Measurements from ENCODE around the gene HES7. TPM values are rescaled to one million over a fixed set of nuclear protein-coding genes. Genes with fewer than 3 reads are reported as not detected.

HES7 gene
- total and polyA plus RNA-seq, 3 experiments from 2014 or later, result 1.6 to 1.8 TPM; not detected in 1

DNA sequence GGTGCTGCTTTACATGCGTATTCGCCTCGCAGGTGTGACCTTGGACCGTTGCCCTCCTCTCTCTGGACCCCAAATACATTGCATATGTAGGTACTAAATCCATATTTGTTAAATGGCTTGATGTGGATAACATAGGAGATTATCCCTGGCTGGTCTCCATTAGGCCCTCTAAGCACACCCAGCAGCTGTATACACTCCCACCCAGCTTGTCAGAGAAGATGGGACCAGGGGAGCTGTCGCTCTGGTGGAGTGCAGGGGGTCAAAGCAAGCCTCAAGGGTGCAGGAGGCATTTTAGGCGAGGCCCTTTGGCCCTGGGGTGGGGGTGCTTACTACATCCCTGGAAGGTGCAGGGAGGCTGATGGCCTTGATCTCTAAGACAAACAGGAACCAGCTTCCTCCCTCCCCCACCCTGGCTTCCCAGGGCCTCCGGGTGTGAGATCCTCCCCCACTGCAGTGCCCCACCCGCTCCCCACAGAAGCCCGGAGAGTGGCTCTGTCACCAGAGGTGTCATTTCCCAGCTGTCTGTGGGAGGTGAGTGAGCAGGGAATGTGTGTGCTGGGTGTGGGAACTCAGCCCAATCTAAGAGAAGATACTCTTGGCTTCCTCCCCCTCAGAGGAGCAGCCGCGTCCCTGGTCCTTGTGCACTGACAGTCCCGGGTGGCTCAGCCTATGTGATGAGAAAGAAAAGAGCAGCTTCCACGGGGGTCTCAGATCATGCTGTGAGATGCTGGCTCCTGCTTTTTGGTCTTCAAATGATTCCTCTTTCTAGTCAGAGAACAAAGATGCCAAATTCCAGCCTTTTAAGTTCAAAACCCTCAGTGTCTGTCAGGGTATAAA lies 40.3 kb upstream of the HES7 start:
- ChIA-PET CTCF (interaction anchor here (0.7 to 1.5 kb wide), 4 partner anchors 9 to 45 kb away, joined by 3 to 10 read pairs (median 4); partner anchors contain the start of gene BORCS6), POLR2A (interaction anchor here (0.8 to 3.2 kb wide), 12 partner anchors 9 to 131 kb away, joined by 3 to 46 read pairs (median 4); partner anchors contain the start of genes CTC1, PER1, SLC25A35 and TMEM107)
- peak; percentile 72 to 88 (median 77) for DNase-seq
- H3K27me3 ChIP-seq (ENCODE audit: insufficient read depth, low read length, poor library complexity, severe bottlenecking), result no peaks in the 10 kb centered on the region
- Mint-ChIP-seq H3K36me3 (peaks cover 0 to 31% (median 8%) of the 10 kb centered on the region in 3 donors), H3K4me1 (peaks cover 46 to 60% (median 51%) of the 10 kb centered on the region in 3 donors), H3K27ac (peak overlapping the region; percentile 94 to 100 (median 98)), H3K9me3 (no peaks in the 10 kb centered on the region), H3K4me3 (peak overlapping the region; percentile 84 to 95 (median 88)), H3K27me3 (peaks cover 0 to 3% of the 10 kb centered on the region in 2 donors)
- H3K9me3 ChIP-seq (ENCODE audit: low read length), result no peaks in the 10 kb centered on the region
- peak overlapping the region; percentile 49 for H3K4me3 ChIP-seq (ENCODE audit: low read length)
- peak overlapping the region; percentile 80 for H3K27ac ChIP-seq (ENCODE audit: low read depth, low read length)
- H3K36me3 ChIP-seq (ENCODE audit: insufficient read depth, low read length), result peaks cover 26% of the 10 kb centered on the region
- H3K4me1 ChIP-seq (ENCODE audit: insufficient read depth, low read length), result peaks cover 49% of the 10 kb centered on the region

DNA sequence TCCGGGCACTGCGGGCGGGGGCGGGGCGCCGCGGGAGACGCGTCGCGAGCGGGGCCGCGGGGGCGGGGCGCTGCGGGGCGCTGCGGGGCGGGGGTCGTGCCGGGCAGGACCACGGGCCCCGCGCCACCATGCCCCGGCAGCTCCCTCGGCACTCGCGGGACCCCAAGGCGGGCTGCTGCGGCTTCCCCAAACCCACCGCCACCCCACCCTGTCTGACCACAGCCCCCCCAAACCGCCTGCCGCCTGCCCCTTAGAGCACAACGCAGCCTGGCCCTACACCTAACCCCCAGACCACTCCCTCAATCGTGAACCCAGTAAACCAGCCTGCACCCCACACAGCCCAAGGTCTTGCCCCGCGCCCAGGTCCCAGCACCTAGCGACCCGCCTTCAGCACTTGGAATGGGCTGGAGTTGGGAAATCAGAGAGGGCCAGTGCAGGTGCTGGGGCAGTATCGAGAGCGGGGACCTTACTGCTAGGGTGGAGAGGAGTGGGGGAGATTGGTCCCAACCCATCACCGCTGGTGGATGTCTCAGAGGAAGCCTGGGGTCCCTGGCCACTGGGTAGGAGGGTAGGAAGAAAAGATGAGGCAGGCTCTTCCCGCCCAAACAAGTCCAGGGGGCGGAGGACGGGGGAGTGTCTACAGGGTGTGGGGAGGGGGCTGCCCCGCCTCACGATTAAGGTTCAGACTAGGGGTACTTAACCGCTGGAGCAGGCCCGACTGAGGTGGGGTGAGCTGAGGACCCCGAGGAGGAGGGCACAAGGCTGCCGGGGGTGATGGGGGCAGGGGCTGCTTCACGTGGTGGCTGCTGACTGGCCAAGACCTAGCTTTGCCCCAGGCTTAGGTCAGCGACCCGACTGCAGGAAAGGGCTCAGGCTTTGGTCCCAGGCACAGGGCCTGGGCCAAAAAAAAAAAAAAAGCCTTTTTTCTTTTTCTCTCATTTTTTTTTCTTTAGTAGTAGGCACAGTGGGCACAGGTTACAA lies 39.4 kb upstream of the HES7 start:
- H3K36me3 ChIP-seq (ENCODE audit: insufficient read depth, low read length), result peaks cover 27% of the 10 kb centered on the region
- no peaks in the 10 kb centered on the region for H3K9me3 ChIP-seq (ENCODE audit: low read length)
- peaks cover 57% of the 10 kb centered on the region for H3K4me1 ChIP-seq (ENCODE audit: insufficient read depth, low read length)
- ChIA-PET CTCF (interaction anchor here (0.7 to 3.0 kb wide), 6 partner anchors 10 to 59 kb away, joined by 3 to 11 read pairs (median 4); partner anchors contain the start of gene BORCS6), POLR2A (interaction anchor here (0.5 to 3.2 kb wide), 16 partner anchors 8 to 132 kb away, joined by 3 to 46 read pairs (median 4); partner anchors contain the start of genes CTC1, PER1, SLC25A35 and TMEM107)
- peak overlapping the region; percentile 98 for H3K27ac ChIP-seq (ENCODE audit: low read depth, low read length)
- peak in 2 of 5 donors; percentile 16 to 62 for DNase-seq
- Mint-ChIP-seq H3K9me3 (no peaks in the 10 kb centered on the region), H3K4me3 (peak overlapping the region; percentile 84 to 95 (median 88)), H3K27me3 (peaks cover 0 to 3% of the 10 kb centered on the region in 2 donors), H3K27ac (peak overlapping the region; percentile 94 to 100 (median 98)), H3K36me3 (peaks cover 5 to 39% (median 13%) of the 10 kb centered on the region in 3 donors), H3K4me1 (peaks cover 54 to 65% (median 58%) of the 10 kb centered on the region in 3 donors)
- no peaks in the 10 kb centered on the region for H3K27me3 ChIP-seq (ENCODE audit: insufficient read depth, low read length, poor library complexity, severe bottlenecking)
- peak overlapping the region; percentile 49 for H3K4me3 ChIP-seq (ENCODE audit: low read length)

DNA sequence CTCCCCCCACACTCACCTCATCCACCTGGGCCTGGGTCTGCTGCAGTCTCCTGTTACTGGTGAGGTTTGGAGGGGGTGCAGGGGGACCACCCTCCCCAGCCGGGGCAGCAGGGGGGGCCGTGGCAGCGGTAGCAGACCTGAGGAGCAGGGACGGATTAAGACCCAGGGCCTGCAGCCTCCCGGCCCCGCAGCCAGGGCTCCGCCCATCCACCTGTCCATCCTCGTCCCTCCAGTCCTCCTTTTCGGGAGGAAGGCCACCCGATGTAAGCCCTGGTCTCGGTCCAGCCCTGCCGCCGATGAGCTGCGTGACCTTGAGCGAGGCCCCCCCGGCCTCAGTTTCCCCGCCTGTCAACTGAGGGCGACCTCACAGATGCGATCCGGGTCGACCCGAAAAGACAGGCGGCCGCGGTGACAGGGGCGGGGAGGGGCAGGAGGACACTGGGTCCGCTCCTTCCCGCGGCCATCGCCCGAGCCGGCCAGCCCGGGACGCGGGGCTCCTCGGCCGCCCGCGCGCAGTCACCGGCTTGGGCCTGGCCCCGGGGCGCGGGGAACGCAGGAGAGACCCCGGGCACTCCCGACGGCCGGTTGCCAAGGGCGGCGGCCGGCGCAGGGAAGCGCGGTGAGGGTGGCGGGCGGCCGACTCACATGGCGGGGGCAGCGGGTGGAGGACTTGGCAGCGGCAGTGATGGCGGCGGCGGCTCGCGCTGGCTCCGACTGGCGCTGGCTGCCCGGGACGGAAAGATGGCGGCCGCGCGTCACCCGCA lies 38.5 kb upstream of the HES7 start, which contains the start of gene VAMP2:
Gene VAMP2, minus strand, starts transcription at position 716 of the 764 bp plus-strand sequence. Its CDS starts 69 bp downstream, at position 647.
- H3K27ac ChIP-seq (ENCODE audit: low read depth, low read length), result peak within 1 kb of the TSS; percentile 98
- Mint-ChIP-seq H3K27me3 (peaks cover 0 to 3% of the 10 kb centered on the region in 2 donors), H3K4me3 (peak within 1 kb of the TSS; percentile 87 to 95 (median 93)), H3K36me3 (peaks cover 5 to 40% (median 13%) of the 10 kb centered on the region in 3 donors), H3K4me1 (peaks cover 54 to 66% (median 58%) of the 10 kb centered on the region in 3 donors), H3K27ac (peak within 1 kb of the TSS; percentile 94 to 100 (median 98)), H3K9me3 (no peaks in the 10 kb centered on the region)
- CTCF ChIA-PET, result interaction anchor here (1.0 to 3.0 kb wide), 2 partner anchors 43 to 60 kb away, joined by 3 to 11 read pairs; no protein-coding TSS in a partner anchor
- peak within 1 kb of the TSS; percentile 96 for H3K4me3 ChIP-seq (ENCODE audit: low read length)
- no peaks in the 10 kb centered on the region for H3K27me3 ChIP-seq (ENCODE audit: insufficient read depth, low read length, poor library complexity, severe bottlenecking)
- no peaks in the 10 kb centered on the region for H3K9me3 ChIP-seq (ENCODE audit: low read length)
- peak; percentile 81 to 90 (median 86) for DNase-seq
- POLR2A ChIA-PET, result interaction anchor here (0.5 to 3.2 kb wide), 4 partner anchors 11 to 43 kb away, joined by 3 to 46 read pairs (median 3); no protein-coding TSS in a partner anchor
- H3K4me1 ChIP-seq (ENCODE audit: insufficient read depth, low read length), result peaks cover 60% of the 10 kb centered on the region
- H3K36me3 ChIP-seq (ENCODE audit: insufficient read depth, low read length), result peaks cover 30% of the 10 kb centered on the region

DNA sequence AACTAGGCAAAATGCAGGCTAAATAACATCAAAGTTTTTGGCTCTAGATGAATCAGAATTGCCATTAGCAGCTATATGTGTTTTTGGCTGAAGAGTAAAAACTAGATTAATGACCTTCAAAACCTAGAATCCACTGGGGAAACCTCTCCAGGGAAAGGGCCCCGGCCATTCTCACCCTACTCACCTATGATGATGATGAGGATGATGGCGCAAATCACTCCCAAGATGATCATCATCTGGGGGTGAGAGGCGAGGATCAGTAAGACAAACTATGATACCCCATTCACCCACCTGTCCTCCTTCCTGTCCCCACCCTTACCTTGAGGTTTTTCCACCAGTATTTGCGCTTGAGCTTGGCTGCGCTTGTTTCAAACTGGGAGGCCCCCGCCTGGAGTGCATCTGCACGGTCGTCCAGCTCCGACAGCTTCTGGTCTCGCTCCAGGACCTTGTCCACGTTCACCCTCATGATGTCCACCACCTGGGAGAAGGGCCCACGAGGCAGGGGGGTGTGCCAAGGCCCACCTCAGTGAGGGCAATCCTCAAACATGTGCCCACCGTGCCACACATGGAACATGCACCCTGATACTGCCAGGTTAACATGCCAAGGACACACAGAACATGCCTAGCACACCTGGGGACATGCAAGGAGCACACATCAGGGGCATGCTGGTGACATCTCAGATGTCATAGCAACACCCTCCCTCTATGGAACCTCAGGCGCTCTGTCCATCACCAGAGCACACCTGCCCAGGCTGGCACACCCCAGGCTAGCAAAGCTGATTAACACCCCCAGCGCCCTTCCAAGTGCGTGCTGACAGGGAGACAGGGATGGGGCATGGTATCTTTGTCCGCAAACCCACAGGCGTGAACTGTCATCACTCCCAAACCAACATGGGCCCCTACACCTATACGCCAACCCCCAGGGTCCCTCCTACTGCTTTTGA lies 37.7 kb upstream of the HES7 start:
- H3K27me3 ChIP-seq (ENCODE audit: insufficient read depth, low read length, poor library complexity, severe bottlenecking), result no peaks in the 10 kb centered on the region
- Mint-ChIP-seq H3K36me3 (peaks cover 5 to 42% (median 13%) of the 10 kb centered on the region in 3 donors), H3K4me3 (peak overlapping the region; percentile 85 to 95 (median 91)), H3K27ac (peak overlapping the region; percentile 93 to 98 (median 96)), H3K9me3 (no peaks in the 10 kb centered on the region), H3K4me1 (peaks cover 54 to 64% (median 56%) of the 10 kb centered on the region in 3 donors), H3K27me3 (peaks cover 0 to 3% of the 10 kb centered on the region in 2 donors)
- ChIA-PET POLR2A (interaction anchor here (0.6 to 3.2 kb wide), 5 partner anchors 10 to 43 kb away, joined by 3 to 46 read pairs (median 9); partner anchors contain the start of gene PER1), CTCF (interaction anchor here (0.9 to 3.9 kb wide), 8 partner anchors 11 to 61 kb away, joined by 3 to 19 read pairs (median 3); no protein-coding TSS in a partner anchor)
- peaks cover 66% of the 10 kb centered on the region for H3K4me1 ChIP-seq (ENCODE audit: insufficient read depth, low read length)
- H3K4me3 ChIP-seq (ENCODE audit: low read length), result peak overlapping the region; percentile 96
- peaks cover 30% of the 10 kb centered on the region for H3K36me3 ChIP-seq (ENCODE audit: insufficient read depth, low read length)
- peak overlapping the region; percentile 98 for H3K27ac ChIP-seq (ENCODE audit: low read depth, low read length)
- DNase-seq, result peak in 2 of 5 donors; percentile 37 to 46
- no peaks in the 10 kb centered on the region for H3K9me3 ChIP-seq (ENCODE audit: low read length)

DNA sequence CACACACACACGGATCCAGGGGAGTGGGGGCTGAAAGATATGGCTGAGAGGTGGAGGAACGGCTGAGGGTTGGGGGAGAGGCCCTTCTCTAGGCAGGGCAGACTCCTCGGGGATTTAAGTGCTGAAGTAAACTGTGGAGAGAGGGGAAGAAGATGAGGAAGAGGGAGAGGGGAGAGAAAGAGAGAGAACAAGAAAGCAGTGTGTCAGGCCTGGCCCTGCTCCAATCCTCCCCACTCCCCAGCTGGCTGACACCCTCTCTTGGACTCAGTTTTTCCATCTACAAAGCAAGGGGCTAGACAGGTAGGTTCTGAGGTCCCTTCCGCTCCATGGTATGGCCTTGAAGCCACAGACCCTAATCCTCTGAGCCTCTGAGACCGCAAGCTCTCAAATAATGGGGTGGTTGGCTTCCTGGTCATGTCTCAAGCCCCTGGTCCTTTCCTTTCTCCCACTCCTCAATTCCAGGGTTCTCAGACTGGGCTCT lies 36.9 kb upstream of the HES7 start:
- peaks cover 68% of the 10 kb centered on the region for H3K4me1 ChIP-seq (ENCODE audit: insufficient read depth, low read length)
- peaks cover 54 to 62% (median 55%) of the 10 kb centered on the region in 3 donors for H3K4me1 Mint-ChIP-seq

DNA sequence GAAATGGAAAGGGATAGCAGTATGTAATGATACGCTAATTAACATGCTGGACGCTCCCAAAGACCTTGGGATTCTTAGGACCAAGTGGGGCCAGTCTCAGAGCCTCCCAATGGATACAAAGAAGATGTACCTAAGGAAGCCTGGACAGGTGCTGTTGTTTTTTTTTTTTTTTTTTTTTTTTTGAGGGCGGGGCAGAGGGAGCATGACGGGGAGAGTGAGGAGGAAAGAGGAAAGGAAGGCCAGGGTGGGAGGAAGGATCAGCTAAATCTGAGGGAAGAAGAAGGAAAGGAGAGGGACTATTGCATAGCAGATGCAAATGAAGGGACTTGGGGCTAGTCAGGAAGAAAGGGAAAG lies 36.3 kb upstream of the HES7 start:
- peak overlapping the region; percentile 63 to 95 (median 91) for H3K4me3 Mint-ChIP-seq
- Histone ChIP-seq H3K27ac (ENCODE audit: low read depth, low read length) (no peak overlapping the region), H3K4me3 (ENCODE audit: low read length) (no peak overlapping the region), H3K36me3 (ENCODE audit: insufficient read depth, low read length) (peaks cover 30% of the 10 kb centered on the region), H3K27me3 (ENCODE audit: insufficient read depth, low read length, poor library complexity, severe bottlenecking) (no peaks in the 10 kb centered on the region), H3K4me1 (ENCODE audit: insufficient read depth, low read length) (peaks cover 72% of the 10 kb centered on the region), H3K9me3 (ENCODE audit: low read length) (no peaks in the 10 kb centered on the region)
- ChIA-PET CTCF (interaction anchor here (1.0 to 3.9 kb wide), 8 partner anchors 10 to 62 kb away, joined by 3 to 19 read pairs (median 6); partner anchors contain the start of gene TMEM107), POLR2A (interaction anchor here (0.5 to 1.8 kb wide), 3 partner anchors 9 to 25 kb away, joined by 4 to 14 read pairs (median 9); partner anchors contain the start of gene PER1)
- H3K27ac Mint-ChIP-seq, result peak overlapping the region; percentile 64 to 98 (median 94)
- H3K9me3 Mint-ChIP-seq, result no peaks in the 10 kb centered on the region
- peaks cover 5 to 46% (median 13%) of the 10 kb centered on the region in 3 donors for H3K36me3 Mint-ChIP-seq
- peaks cover 0 to 3% of the 10 kb centered on the region in 2 donors for H3K27me3 Mint-ChIP-seq
- H3K4me1 Mint-ChIP-seq, result peaks cover 53 to 65% (median 54%) of the 10 kb centered on the region in 3 donors
- no peak for DNase-seq

More for the DNA sequence above, 36.9 kb upstream of the HES7 start:
- peak overlapping the region; percentile 93 to 98 (median 96) for H3K27ac Mint-ChIP-seq
- H3K4me3 ChIP-seq (ENCODE audit: low read length), result peak overlapping the region; percentile 96
- peaks cover 0 to 3% of the 10 kb centered on the region in 2 donors for H3K27me3 Mint-ChIP-seq
- ChIA-PET POLR2A (interaction anchor here (1.7 to 1.8 kb wide), 2 partner anchors 9 to 12 kb away, joined by 9 to 14 read pairs; partner anchors contain the start of gene PER1), CTCF (interaction anchor here (0.9 to 3.9 kb wide), 7 partner anchors 10 to 61 kb away, joined by 3 to 19 read pairs (median 3); no protein-coding TSS in a partner anchor)
- H3K27me3 ChIP-seq (ENCODE audit: insufficient read depth, low read length, poor library complexity, severe bottlenecking), result no peaks in the 10 kb centered on the region
- no peaks in the 10 kb centered on the region for H3K9me3 ChIP-seq (ENCODE audit: low read length)
- H3K9me3 Mint-ChIP-seq, result no peaks in the 10 kb centered on the region
- DNase-seq, result peak in 1 of 5 donors; percentile 55
- H3K36me3 ChIP-seq (ENCODE audit: insufficient read depth, low read length), result peaks cover 30% of the 10 kb centered on the region
- peak overlapping the region; percentile 98 for H3K27ac ChIP-seq (ENCODE audit: low read depth, low read length)
- peaks cover 5 to 42% (median 13%) of the 10 kb centered on the region in 3 donors for H3K36me3 Mint-ChIP-seq
- H3K4me3 Mint-ChIP-seq, result peak overlapping the region; percentile 85 to 95 (median 91)
